GM13976 (cell line): Measurements from ENCODE around the gene SCGN.

Source experiments
- DNase-seq: peaks from one replicate; pipeline ENCODE4 v3.0.0; 2012; ENCODE audit warnings: low spot score
- in situ Hi-C: fragments of 300-500 bp; cut with MboI; formaldehyde crosslinking; loops from one replicate; pipeline ENCODE4 v1.12.0; 2022; ENCODE audit warnings: low sequenced_read_pairs, mixed read lengths, inconsistent platforms; ENCODE audit not compliant: unreplicated experiment
- TF ChIP-seq, protein P1 (sequence below): IDR thresholded peaks from 2 replicates; pipeline ENCODE4 v1.5.1; 2012; ENCODE audit warnings: borderline replicate concordance, mild to moderate bottlenecking; ENCODE audit not compliant: insufficient read depth; ENCODE audit errors: extremely low read depth, missing control alignments, control extremely low read depth

Gene SCGN

GRCh38 chr6:25706314-25707014 lies 54.4 kb downstream of the SCGN start:
- TF ChIP-seq, protein P1, sequence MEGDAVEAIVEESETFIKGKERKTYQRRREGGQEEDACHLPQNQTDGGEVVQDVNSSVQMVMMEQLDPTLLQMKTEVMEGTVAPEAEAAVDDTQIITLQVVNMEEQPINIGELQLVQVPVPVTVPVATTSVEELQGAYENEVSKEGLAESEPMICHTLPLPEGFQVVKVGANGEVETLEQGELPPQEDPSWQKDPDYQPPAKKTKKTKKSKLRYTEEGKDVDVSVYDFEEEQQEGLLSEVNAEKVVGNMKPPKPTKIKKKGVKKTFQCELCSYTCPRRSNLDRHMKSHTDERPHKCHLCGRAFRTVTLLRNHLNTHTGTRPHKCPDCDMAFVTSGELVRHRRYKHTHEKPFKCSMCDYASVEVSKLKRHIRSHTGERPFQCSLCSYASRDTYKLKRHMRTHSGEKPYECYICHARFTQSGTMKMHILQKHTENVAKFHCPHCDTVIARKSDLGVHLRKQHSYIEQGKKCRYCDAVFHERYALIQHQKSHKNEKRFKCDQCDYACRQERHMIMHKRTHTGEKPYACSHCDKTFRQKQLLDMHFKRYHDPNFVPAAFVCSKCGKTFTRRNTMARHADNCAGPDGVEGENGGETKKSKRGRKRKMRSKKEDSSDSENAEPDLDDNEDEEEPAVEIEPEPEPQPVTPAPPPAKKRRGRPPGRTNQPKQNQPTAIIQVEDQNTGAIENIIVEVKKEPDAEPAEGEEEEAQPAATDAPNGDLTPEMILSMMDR, result no peak
- DNase-seq, result no peak

DNA sequence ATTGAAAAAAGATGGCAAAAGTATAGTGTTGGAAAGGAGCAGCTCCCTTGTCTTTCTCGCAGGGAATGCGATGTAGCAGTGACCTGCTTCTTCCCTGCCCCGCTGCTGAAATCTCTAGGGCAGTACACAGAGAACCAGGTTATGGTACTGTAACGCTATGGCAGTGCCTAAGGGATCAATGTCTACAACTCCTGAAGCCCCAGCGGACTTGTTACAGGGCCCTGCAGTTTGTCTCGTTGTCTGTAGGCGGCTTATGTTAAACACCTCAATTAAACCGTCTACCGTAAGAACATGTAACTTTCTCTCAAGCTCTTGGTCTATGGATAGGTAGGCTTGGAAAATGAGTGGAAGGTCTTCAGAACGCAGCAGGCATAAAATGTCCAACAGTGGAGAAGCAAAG lies 57.7 kb downstream of the SCGN start:
- TF ChIP-seq, protein P1, result no peak
- DNase-seq, result no peak

More at GRCh38 chr6:25706314-25707014, 54.4 kb downstream of the SCGN start:
- in situ Hi-C loops, result no loop called here

DNA sequence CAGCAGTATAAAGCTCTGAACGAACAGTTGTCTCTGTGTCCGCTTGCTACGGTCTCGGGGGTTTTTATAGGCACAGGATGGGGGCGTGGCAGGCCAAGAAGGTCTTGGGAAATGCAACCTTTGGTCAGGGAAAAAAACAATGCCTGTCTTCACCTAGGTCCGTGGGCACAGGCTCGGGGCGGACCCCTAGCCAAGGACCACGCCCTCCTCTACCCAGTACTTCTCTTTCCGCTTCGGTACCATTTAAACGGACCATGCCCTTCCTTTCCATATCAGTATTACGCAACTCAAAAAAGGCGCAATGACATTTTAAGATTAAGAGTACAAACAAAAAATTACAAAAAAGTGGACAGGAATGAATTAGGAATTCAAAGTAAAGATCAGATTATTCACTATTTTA lies 58.3 kb downstream of the SCGN start:
- in situ Hi-C loops, result no loop called here
- TF ChIP-seq, protein P1, result no peak
- no peak for DNase-seq

More for the DNA sequence above, 57.7 kb downstream of the SCGN start:
- in situ Hi-C loops, result no loop called here

- no peak for DNase-seq
- TF ChIP-seq, protein P1, result no peak
- in situ Hi-C loops, result no loop called here
Measured at GRCh38 chr6:25713824-25714223, 61.8 kb downstream of the SCGN start.

GRCh38 chr6:25714765-25715164 lies 62.8 kb downstream of the SCGN start:
- no peak for DNase-seq
- in situ Hi-C loops, result no loop called here

GRCh38 chr6:25715794-25716193 lies 63.8 kb downstream of the SCGN start:
- in situ Hi-C loops, result no loop called here

More at GRCh38 chr6:25714765-25715164, 62.8 kb downstream of the SCGN start:
- TF ChIP-seq, protein P1, result no peak

More at GRCh38 chr6:25715794-25716193, 63.8 kb downstream of the SCGN start:
- DNase-seq, result no peak
- TF ChIP-seq, protein P1, result no peak
